Suprapubic skin (tissue), 4 donors: ENCODE measurements around the gene ARHGEF35.
"Not testable (repeated sequence)": the region's sequence is repeated elsewhere in the genome, so short reads cannot be mapped to it uniquely, and the experiment has no call there.

Experiments
- POLR2A ChIP-seq, 2 donors: fragments of 450-650 bp; IDR thresholded peaks; one replicate each; pipeline ENCODE4 v1.6.1; 2017; ENCODE audit warnings: antibody characterized with exemption in 2 of 2, mild to moderate bottlenecking in 2 of 2, moderate library complexity in 2 of 2
- POLR2AphosphoS5 ChIP-seq, 3 donors: sonication (generic); formaldehyde crosslinking; IDR thresholded peaks; one replicate each; pipeline ENCODE4 v1.6.1; 2017; ENCODE audit warnings: antibody characterized with exemption in 3 of 3
- TF ChIP-seq, protein P1 (sequence below), 2 donors: fragments of 200-600 bp in 1 of 2; fragments of 450-650 bp in 1 of 2; sonication (generic) in 1 of 2; IDR thresholded peaks; one replicate each; pipeline ENCODE4 v1.5.1; 2016 to 2019; ENCODE audit warnings: antibody characterized with exemption in 2 of 2, mild to moderate bottlenecking in 1 of 2, moderate library complexity in 1 of 2

DNA sequence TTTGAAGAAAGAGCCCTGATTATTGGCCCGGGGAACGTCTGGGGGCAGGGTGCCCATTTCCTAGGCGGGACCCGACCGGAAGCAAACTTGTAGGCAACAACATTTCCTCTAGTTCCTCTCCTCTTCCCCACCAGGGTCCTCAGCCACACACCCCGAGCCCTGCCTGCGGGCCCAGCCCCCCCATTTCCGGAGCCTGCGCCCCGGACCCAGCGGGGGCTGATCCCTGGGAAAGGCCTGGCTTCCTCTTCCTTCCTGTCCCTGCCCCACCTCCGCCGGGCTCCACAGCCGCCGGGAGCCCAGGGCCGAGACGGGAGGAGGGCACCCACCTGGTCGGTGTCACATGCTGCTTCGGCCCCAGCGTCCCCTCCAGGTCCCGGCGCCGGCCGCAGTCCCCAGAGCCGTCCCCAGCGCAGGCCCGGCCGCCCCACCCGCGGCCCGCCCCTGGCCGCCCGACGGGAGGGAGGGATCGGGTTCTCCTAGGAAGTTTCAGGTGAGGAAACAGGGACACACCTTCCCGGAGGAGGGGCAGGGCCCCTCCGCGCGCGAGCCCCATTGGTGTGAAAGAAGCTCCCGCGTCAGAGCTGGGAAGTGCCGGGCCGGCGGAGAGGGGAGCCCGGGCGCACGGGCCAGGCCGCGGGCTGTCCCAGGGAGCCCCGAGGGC lies at the start of gene ARHGEF35:
- TF ChIP-seq, protein P1, sequence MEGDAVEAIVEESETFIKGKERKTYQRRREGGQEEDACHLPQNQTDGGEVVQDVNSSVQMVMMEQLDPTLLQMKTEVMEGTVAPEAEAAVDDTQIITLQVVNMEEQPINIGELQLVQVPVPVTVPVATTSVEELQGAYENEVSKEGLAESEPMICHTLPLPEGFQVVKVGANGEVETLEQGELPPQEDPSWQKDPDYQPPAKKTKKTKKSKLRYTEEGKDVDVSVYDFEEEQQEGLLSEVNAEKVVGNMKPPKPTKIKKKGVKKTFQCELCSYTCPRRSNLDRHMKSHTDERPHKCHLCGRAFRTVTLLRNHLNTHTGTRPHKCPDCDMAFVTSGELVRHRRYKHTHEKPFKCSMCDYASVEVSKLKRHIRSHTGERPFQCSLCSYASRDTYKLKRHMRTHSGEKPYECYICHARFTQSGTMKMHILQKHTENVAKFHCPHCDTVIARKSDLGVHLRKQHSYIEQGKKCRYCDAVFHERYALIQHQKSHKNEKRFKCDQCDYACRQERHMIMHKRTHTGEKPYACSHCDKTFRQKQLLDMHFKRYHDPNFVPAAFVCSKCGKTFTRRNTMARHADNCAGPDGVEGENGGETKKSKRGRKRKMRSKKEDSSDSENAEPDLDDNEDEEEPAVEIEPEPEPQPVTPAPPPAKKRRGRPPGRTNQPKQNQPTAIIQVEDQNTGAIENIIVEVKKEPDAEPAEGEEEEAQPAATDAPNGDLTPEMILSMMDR (IDR thresholded peaks at IDR 0.05), result not testable (repeated sequence)
- not testable (repeated sequence) for TF ChIP-seq POLR2A, POLR2AphosphoS5 (IDR thresholded peaks at IDR 0.05)
